Measurements from ENCODE around the gene SMYD3.
"Not testable (repeated sequence)": the region's sequence is repeated elsewhere in the genome, so short reads cannot be mapped to it uniquely, and the experiment has no call there.

SMYD3 gene

DNA sequence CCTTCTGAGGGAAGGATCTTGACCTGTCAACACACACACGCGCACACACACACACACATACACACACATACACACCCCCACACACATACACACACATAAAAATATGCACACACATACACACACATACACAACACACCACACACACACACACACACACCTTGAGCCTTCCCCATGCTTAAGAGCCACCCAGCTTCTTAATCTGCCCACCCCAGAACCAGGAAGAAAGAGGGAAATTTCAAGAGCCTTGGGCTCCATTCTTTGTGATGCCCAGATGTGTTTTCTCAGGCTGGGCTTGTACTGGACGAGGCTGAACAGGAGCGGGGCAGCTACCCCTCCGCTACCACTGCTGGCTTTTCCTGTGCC lies 708.7 kb downstream of the SMYD3 start:
- in situ Hi-C loops (cut with MboI; ENCODE audit: low sequenced_read_pairs): no loop called here

DNA sequence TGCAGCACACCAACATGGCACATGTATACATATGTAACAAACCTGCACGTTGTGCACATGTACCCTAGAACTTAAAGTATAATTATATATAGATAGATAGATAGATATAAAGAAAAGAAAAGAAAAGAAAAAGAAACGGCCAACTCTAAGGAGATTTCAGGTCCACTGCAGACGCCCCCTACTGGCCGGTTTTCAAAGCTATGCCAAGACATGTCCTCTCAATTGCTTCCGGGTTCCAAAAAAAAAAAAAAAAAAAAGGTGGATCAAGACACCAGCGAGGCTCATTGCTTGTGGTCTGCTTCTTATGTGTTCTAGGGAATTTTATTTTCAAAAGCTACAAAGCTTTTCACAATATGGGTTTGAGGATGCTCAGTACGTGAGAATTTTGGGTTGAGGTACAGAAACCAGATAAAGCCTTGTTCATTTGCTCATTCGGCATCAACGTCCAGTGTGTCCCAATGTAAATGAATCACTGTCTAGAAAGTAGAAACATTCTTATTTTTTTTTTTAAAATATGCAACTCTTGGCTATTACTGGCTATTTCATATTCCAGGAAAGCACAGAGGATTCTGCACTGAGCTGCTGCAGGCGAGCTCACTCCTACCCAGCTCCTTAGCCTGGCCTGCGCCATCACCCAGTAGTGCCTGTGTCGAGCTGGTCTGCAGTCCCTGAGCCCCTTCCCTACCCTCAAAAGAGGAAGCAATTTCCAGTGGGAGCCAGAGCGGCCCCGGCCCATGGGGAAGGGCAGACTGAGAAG lies 709.3 kb downstream of the SMYD3 start:
- in situ Hi-C loops (cut with MboI; ENCODE audit: low sequenced_read_pairs): no loop called here

DNA sequence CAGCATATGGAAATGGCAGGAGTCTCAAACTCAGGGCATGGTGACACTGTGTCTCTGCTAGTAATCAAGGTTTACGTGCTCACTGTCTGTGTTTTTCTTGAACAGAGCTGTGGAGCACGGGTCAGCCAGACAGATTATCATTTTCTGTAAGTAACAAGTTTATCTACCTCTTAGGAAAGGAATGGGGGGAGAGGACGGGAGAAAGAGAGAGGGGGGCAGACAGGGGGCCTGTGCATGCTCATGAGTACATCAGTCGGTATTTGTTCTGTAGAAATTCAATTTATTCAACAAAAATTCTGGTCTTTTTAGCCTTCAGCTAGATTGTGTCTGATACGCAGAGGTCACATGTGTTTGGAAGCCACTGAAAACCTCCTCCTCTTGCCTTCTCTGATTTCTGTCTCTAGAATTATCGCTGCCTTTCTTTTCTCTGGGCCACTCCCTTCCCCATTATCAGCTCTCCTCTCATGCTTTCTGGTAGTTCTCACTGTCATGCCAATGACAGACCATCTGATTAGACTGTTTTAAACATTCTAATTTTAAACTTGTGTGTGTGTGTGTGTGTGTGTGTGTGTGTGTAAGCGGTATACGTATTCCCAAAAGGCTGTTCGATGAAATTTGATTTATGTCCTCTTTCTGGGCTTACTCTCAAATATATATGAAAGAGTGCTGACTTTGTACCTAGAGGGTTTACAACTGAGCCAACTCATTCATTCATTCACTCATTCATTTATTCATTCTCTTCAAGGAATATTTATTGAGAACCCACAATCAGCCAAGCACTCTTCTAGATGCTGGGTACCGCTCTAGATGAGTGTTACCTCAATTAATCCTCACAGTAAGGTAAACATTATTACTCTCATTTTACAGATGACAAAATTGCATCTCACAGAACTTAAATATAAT lies 715.4 kb downstream of the SMYD3 start:
- in situ Hi-C loops (cut with MboI; ENCODE audit: low sequenced_read_pairs): no loop called here

DNA sequence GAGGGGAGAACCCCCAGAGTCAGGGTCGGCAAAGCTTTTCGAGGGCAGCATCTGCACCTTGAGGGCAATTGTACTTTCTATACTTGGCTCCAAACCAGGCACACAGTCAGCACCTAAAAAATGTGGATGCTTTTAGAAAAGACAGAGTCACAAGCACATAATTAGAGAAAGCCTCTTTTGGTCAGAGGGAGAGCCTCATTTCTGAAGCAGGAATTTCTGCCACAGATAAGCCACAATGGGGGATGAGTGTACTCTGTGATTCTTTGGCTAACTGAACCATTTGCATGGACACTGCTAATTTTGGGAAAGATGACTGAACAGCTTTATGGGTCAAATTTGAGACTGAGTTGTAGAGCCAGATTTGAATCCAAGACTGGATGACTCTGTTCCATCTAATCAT lies 716.6 kb downstream of the SMYD3 start:
- in situ Hi-C loops (cut with MboI; ENCODE audit: low sequenced_read_pairs): no loop called here

DNA sequence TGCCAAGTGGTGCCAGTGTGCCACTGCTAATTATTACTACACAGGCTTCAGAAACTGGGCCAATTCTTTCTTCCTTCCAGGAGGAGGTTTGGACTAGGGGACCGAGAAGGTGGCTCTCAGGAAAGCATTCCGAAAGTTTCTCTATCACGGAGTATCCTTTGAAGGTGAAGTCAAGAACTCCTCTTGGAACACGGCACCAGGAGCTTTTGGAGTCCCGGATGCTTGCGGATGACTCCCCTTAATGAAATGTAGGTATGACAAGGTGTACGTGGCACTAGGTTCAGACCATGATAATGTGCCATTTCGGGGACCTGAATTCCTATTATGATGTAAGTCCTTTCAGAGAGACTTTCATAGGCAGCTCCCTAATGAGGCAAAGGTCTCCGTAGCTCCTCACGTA lies 718.2 kb downstream of the SMYD3 start:
- in situ Hi-C loops (cut with MboI; ENCODE audit: low sequenced_read_pairs): no loop called here

DNA sequence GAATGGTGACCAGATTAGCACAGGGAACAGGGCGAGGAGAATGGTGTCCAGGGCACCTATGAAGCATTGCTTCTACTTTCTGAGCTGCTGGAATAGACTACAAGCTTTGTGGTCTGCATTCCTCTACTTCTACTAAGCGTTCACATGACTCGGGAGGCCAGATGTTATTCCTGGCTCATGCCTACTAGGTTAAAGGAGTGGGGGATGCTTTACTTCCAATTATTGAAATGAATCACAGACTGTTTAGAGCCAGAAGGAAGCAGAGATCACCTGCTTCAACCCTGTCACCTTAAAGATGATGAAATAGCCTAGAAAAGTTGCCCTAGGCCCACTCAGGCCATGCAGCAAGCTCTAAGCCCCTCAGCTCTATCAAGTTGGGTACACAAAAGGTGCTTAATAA lies 718.8 kb downstream of the SMYD3 start:
- in situ Hi-C loops (cut with MboI; ENCODE audit: low sequenced_read_pairs): no loop called here

DNA sequence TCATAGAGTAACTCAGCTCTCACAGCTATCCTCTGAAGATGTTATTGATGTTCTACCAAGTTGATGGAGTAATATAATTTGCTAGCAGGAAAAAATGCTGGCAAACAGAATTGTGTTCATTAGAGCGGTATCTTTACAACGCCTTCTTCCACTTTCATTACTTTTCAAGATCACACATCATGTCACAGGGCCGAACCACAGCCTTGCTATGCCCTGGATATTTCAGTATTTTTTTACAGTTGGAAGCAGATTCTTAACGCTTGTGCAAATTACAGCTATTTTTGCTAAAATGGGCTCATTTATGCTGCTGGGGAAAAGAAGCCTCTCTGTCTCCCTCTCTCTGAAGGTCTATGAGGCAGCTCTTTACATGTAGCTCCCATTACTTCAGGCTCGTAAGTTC lies 720.1 kb downstream of the SMYD3 start:
- in situ Hi-C loops (cut with MboI; ENCODE audit: low sequenced_read_pairs): no loop called here

DNA sequence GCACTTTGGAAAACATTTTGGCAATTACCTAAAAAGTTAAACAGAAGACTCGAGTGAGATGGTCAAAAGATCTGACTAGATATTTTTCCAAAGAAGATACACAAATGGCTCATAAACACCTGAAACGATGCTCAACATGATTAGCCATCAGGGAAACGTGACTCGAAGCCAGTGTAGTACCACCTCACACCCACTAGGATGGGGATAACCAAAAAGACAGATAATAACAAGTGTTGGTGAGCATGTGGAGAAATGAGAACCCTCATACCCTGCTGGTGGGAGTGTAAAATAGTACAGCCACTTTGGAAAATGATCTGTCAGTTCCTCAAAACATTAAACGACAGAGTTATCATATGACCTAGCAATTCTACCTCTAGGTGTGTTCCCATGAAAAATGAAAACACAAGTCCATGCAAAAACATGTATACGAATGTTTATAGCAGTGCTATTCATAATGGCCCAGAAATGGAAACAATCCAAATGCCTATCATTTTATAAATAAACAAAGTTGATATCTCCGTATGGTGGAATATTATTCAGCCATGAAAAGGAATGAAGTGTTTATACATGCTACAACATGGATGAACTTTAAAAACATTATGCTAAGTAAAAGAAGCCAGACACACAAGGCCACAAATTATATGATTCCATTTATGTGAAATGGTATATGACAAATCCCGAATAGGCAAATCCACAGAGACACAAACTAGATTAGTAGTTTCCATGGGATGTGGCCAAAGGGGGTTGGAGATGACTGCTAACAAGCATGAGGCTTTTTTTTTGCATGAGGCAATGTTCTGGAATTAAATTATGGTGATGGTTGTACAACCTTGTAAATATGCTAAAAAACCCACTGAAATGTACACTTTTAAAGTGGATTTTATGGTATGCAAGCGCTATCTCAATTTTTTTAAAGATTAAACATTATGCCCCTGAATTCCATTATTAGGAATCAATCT lies 727.0 kb downstream of the SMYD3 start:
- in situ Hi-C loops (cut with MboI; ENCODE audit: low sequenced_read_pairs): no loop called here

DNA sequence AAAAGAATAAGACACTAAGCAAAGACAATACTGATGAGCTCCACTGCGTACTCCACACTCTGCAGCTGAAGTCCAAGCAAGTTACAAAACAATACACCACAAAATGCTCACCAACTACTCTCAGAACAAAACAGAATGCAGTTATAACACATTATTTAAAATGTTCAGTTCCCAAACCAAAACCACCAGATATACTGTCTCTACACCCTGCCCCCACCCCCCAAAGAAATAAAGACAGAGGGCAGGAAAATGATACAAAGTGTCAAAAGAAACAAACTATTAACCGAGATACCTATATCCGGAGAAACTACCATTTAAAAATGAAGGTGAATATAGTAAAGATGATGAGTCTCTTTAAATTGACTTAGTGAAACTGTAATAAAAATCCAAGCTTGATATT lies 729.3 kb downstream of the SMYD3 start:
- in situ Hi-C loops (cut with MboI; ENCODE audit: low sequenced_read_pairs): no loop called here

DNA sequence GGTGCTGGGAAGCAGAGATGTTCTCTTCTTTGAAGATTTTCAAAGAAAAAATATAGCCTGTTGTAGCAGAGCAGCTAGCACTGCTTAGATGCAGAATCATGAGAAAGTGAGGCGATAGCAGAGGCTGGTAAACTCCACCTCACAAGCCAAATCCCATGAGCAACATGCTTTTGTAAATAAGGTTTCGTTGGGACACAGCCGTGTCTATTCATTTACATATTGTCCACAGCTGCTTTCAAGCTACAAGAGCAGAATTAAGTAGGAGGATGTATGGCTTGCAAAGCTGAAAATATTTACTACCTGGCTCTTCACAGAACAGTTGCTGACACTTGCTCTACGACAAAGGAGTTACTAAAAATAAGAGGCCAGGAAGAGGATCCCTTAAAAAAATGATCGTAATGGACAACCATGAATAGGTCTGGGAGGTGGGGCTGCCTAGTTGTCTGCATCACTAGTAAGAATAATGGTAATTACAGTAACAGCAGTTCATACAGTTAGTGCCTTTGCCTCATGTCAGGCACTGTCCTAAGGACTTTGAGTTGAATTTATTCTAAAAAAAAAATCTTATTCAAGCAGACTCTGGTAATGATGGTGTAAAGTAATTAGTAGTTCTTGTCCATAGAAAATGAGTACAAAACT lies 730.3 kb downstream of the SMYD3 start:
- in situ Hi-C loops (cut with MboI; ENCODE audit: low sequenced_read_pairs): no loop called here

DNA sequence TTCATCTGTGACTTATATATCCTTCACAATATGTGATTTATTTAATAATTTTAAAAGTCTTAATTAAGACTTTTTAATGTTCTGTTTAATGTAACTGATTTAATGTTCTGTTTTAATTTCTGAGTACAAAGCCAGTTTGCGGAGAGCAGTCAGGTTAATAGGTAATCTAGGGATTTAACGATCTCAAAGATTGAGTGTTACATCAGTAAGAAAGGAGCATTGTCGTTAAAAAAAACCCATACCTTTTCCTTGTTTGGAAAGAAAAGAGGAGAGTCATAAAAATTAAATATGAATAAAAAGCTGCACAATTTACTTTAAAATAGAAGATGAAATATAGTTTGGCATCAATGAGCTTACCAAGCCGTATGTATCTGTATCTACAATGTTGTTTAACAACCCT lies 730.9 kb downstream of the SMYD3 start:
- in situ Hi-C loops (cut with MboI; ENCODE audit: low sequenced_read_pairs): no loop called here

DNA sequence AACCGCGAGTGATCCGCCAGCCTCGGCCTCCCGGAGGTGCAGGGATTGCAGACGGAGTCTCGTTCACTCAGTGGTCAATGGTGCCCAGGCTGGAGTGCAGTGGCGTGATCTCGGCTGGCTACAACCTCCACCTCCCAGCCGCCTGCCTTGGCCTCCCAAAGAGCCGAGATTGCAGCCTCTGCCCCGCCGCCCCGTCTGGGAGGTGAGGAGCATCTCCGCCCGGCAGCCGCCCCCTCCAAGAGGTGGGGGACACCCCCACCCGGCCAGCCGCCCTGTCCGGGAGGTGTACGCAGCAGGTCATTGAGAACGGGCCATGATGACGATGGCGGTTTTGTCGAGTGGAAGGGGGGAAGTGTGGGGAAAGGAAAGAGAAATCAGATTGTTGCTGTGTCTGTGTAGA lies 732.1 kb downstream of the SMYD3 start:
- in situ Hi-C loops (cut with MboI; ENCODE audit: low sequenced_read_pairs): not testable (repeated sequence)

DNA sequence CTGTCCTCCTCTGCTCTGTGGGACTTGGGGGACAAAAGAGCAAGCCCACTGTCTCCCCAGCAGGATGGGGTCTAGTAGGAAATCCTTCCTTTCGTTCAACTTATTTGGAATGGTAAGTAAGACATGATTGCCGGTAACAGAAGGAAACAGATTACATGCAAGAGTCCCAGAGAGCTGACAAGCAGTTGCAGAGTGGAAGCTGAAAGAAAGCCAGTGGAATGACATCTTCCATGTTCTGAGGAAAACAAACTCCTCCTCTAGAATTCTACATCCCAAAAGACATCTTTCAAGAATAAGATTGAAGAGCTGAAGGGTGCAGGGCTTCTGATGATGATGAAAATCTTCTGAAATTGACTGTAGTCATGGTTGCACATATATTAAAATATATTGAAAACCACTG lies 732.9 kb downstream of the SMYD3 start:
- in situ Hi-C loops (cut with MboI; ENCODE audit: low sequenced_read_pairs): no loop called here

DNA sequence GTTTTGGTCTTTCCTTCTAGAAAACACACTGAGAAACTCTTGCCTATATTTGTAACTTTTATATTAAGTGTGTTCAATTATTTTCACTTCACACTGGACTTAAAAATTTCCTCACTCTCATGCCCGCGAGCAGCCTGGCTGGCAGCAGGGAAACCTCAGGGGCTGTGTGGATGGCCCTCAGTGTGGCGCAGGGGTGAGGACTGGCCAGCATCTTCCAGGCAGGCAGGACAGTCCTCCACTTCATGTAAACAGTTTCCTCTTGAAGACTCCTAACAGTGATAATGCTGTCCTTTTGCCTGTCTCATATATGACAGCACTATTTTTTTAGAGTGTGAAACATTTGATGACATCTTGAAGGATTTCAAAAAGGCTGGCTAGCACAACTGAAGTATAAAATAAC lies 733.7 kb downstream of the SMYD3 start:
- in situ Hi-C loops (cut with MboI; ENCODE audit: low sequenced_read_pairs): no loop called here

DNA sequence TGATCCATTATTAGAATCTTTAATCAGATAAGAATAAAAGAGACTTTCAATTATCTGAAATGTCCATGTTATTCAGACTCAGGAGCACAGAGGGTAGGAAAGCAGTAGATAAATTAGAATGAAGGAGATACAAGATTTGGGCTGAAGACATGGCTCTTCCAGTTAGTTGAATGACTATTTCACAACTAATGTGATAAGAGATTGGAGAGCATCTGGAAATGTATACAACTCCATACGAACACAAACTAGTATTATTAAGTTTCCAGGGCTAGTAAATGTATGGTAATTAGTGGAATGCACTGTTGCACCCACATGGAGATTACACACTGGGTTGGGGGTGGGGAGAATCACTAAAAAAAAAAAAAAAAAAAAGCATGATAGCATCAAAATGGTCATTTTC lies 734.3 kb downstream of the SMYD3 start:
- in situ Hi-C loops (cut with MboI; ENCODE audit: low sequenced_read_pairs): no loop called here

DNA sequence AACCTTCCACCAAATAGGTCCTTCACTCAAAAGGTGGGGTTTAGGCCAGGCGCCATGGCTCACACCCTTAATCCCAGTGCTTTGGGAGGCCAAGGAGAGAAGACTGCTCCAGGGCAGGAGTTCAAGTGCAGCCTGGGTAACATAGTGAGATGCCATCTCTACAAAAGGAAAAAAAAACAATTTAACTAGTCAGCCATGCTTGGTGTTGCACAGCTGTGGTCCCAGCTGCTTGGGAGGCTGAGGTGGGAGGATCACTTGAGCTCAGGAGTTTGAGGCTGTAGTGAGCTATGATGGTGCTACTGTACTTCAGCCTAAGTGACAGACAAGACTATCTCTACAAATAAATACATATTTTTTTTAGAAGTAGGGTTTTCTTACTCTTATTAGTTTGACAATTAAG lies 734.8 kb downstream of the SMYD3 start:
- in situ Hi-C loops (cut with MboI; ENCODE audit: low sequenced_read_pairs): no loop called here

DNA sequence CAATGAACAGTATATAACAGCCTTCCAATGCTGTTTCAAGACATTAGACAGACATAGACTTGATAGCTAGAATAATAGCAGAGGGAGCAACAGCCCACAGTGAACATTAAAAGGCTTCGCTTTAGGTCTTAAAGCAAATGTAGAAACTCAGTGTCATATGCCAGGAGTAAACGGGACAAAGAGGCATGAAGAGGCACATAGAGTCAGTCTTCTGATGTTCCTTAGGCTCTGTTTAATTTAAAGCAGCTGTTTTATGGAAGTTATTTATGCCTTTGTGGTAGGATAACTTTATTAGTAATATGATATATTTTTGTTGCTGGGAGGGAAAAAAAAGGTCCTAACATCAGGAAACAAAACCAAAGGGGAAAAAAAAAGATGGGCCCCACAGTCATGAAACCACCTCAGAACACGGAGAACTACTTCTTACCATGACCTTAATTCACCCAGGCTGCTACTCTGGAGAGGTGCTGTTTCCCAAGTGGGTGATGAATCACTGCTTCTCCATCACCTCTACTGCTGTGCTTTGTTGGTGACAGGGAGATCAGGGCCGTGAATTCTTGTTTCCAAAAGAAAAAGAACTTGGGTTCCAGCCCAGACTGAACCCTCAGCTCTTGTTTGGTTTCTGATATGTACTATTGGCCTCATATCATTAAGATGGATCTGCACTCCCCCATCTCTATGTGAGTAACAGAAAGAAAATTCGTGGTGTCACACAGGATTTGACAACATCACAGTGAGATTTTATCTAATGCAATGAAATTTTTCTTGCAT lies 735.4 kb downstream of the SMYD3 start:
- in situ Hi-C loops (cut with MboI; ENCODE audit: low sequenced_read_pairs): no loop called here

DNA sequence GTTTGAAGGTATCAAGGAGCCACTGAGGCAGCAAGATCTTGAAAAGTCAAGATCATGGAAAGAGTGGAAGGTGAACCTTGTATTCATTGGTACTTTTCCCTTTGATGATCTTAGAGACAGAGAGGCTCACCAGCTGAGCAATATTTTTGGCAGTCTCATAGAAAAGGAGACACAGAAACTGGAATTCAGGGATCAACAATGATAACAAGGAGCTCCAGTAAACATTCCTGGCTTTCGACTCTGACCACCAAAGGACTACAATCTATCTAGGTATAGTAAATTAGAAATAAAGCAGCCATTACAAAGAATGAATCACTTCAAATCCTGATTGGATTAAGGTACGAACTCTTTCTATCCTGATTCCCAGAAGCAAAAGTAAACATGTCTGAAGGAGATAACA lies 736.9 kb downstream of the SMYD3 start:
- in situ Hi-C loops (cut with MboI; ENCODE audit: low sequenced_read_pairs): no loop called here

DNA sequence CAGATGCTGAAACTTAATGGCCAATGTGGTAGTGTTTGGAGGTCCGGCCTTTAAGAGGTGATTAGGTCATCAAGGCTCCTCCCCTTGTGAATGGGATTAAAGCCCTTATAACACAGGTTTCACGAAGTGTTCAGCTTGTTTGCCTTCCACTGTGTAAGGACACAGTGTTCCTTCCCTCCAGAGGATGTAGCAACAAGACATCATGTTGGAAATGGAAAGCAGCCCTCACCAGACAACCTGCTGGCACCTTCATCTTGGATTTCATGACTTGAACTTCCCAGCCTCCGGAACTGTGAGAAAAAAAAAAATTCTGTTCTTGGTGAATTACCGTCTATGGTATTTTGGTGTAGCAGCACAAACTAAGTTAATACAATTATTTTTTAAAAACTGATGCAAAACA lies 738.5 kb downstream of the SMYD3 start:
- in situ Hi-C loops (cut with MboI; ENCODE audit: low sequenced_read_pairs): no loop called here

Measured in HL-60/S4 (cell line).